Keratinocyte (primary cell): ENCODE data around the gene GTF3C5. TPM values are rescaled to one million over a fixed set of nuclear protein-coding genes. Genes with fewer than 3 reads are reported as not detected.

Experiments used
- DNase-seq: peaks from one replicate; pipeline ENCODE4 v3.0.0-alpha.2; 2011; ENCODE audit warnings: low read depth, missing footprints, low spot score
- FAIRE-seq: peaks from 2 replicates; lab custom pipeline; 2011; peaks lifted over from hg19 to GRCh38; lab: Jason Lieb, UNC
- H2AFZ ChIP-seq: 2 replicates; pipeline ENCODE4 v1.6.0; 2012; ENCODE audit warnings: low read length, control low read depth, inconsistent platforms; ENCODE audit not compliant: control insufficient read depth
- H3K27ac ChIP-seq: 2 replicates; pipeline ENCODE4 v1.5.1; 2011; ENCODE audit warnings: low read length; ENCODE audit not compliant: control insufficient read depth, insufficient read depth
- H3K27me3 ChIP-seq: 3 replicates; pipeline ENCODE4 v1.6.0; 2011; ENCODE audit warnings: low read length; ENCODE audit not compliant: control insufficient read depth, insufficient read depth; ENCODE audit errors: extremely low read depth
- H3K36me3 ChIP-seq, 2 experiments: 2 replicates in 1 of 2; 3 replicates in 1 of 2; pipeline ENCODE4 v1.5.1; 2011; ENCODE audit warnings: low read length in 2 of 2, mild to moderate bottlenecking in 1 of 2; ENCODE audit not compliant: control insufficient read depth in 2 of 2, insufficient read depth in 2 of 2; ENCODE audit errors: extremely low read depth in 1 of 2
- H3K4me1 ChIP-seq: 3 replicates; pipeline ENCODE4 v1.5.1; 2011; ENCODE audit warnings: low read length; ENCODE audit not compliant: control insufficient read depth, insufficient read depth; ENCODE audit errors: extremely low read depth
- H3K4me2 ChIP-seq: 3 replicates; pipeline ENCODE4 v1.6.0; 2011; ENCODE audit warnings: low read depth, low read length; ENCODE audit not compliant: control insufficient read depth, insufficient read depth; ENCODE audit errors: extremely low read depth
- H3K4me3 ChIP-seq, 3 experiments: fragments of 200-600 bp in 1 of 3; sonication (generic) in 1 of 3; 2 replicates in 2 of 3; 3 replicates in 1 of 3; pipeline ENCODE4 v1.5.1; 2011 to 2016; ENCODE audit warnings: low read length in 3 of 3, mild to moderate bottlenecking in 3 of 3, control low read depth in 2 of 3, inconsistent platforms in 1 of 3, low read depth in 1 of 3, mixed read lengths in 1 of 3, mixed run types in 1 of 3, moderate library complexity in 1 of 3; ENCODE audit not compliant: control insufficient read depth in 2 of 3, insufficient read depth in 2 of 3; ENCODE audit errors: extremely low read depth in 1 of 3
- H3K79me2 ChIP-seq: 2 replicates; pipeline ENCODE4 v1.6.0; 2012; ENCODE audit warnings: low read length; ENCODE audit not compliant: control insufficient read depth, insufficient read depth
- H3K9ac ChIP-seq: 3 replicates; pipeline ENCODE4 v1.6.0; 2011; ENCODE audit warnings: low read length; ENCODE audit not compliant: control insufficient read depth, insufficient read depth; ENCODE audit errors: extremely low read depth
- H3K9me1 ChIP-seq: 3 replicates; pipeline ENCODE4 v1.6.0; 2011; ENCODE audit warnings: low read length; ENCODE audit not compliant: control insufficient read depth, insufficient read depth; ENCODE audit errors: extremely low read depth
- H3K9me3 ChIP-seq: 2 replicates; pipeline ENCODE4 v1.5.1; 2012; ENCODE audit warnings: low read depth, low read length; ENCODE audit not compliant: control insufficient read depth
- H4K20me1 ChIP-seq: 3 replicates; pipeline ENCODE4 v1.6.0; 2011; ENCODE audit warnings: low read length; ENCODE audit not compliant: control insufficient read depth, insufficient read depth; ENCODE audit errors: extremely low read depth
- EZH2 ChIP-seq: IDR thresholded peaks from one replicate; pipeline ENCODE4 v1.6.1; 2012; ENCODE audit warnings: inconsistent platforms, mild to moderate bottlenecking, low read length, moderate library complexity
- dilution Hi-C: fragments of 300-500 bp; cut with MboI; formaldehyde crosslinking; loops from one replicate; pipeline ENCODE4 v1.7.0; 2020; ENCODE audit warnings: low sequenced_read_pairs; ENCODE audit not compliant: extremely low pct_ligation_motif_present
- polyA plus RNA-seq, 5 experiments: library from polyadenylated mRNA; depleted of rRNA in 3 of 5; stranded (reverse) in 3 of 5; stranded (forward) in 1 of 5; unstranded in 1 of 5; fragments of >200 nt; gene quantifications; 1 replicate in 1 of 5; 2 replicates in 3 of 5; 3 replicates in 1 of 5; pipeline versions ENCODE4 v1.2.1 to v1.2.3, GENCODE V29; 2011 to 2012; ENCODE audit warnings: missing spikeins in 2 of 5, low read depth in 1 of 5, low replicate concordance in 1 of 5
- TF ChIP-seq, protein P1 (sequence below), 3 experiments: IDR thresholded peaks in 1 of 3; conservative IDR thresholded peaks in 1 of 3; optimal IDR thresholded peaks in 1 of 3; 2 replicates in 2 of 3; 3 replicates in 1 of 3; pipeline versions ENCODE3 to v1.5.1; 2011; ENCODE audit warnings: low read length in 3 of 3, mild to moderate bottlenecking in 3 of 3, moderate library complexity in 2 of 3, control low read depth in 1 of 3, inconsistent platforms in 1 of 3; ENCODE audit not compliant: insufficient read depth in 2 of 3; ENCODE audit errors: extremely low read depth in 1 of 3

GTF3C5 gene
- polyA plus RNA-seq, 1 donor (not counting 4 experiments of a cell fraction or from before 2014, with no cell fraction given), result 37.2 TPM

DNA sequence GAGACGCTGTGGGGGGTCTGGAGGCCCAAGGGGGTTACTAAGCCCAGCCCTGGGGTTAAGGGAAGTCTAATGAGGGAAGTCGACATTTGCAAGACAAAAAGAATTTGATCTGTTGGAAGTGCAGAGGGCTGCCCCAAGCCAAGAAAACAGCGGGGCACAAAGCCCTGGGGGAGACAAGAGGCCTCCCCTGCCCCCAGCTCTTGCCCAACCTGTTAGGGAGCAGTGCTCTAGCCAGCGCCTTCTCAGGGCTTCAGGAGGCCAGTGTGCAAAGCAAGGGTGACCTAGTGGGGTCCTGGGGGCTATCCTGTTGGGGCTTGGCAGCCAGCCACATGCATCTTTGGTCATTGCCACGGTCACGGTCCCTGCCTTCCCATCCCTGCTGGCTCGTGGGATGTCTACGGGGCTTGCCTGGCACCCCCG, 27.1 kb upstream of the GTF3C5 start:
- Histone ChIP-seq H4K20me1 (no peaks in the 10 kb centered on the region), H3K9me1 (no peaks in the 10 kb centered on the region), H3K4me1 (peaks cover 11% of the 10 kb centered on the region), H3K79me2 (no peaks in the 10 kb centered on the region), H3K27me3 (peaks cover 24% of the 10 kb centered on the region), H3K4me2 (no peak overlapping the region), H3K4me3 (no peak overlapping the region), H3K36me3 (no peaks in the 10 kb centered on the region), H3K27ac (no peak overlapping the region), H2AFZ (no peak overlapping the region), H3K9me3 (no peaks in the 10 kb centered on the region), H3K9ac (no peak overlapping the region)
- TF ChIP-seq EZH2, result no peak
- TF ChIP-seq, protein P1, sequence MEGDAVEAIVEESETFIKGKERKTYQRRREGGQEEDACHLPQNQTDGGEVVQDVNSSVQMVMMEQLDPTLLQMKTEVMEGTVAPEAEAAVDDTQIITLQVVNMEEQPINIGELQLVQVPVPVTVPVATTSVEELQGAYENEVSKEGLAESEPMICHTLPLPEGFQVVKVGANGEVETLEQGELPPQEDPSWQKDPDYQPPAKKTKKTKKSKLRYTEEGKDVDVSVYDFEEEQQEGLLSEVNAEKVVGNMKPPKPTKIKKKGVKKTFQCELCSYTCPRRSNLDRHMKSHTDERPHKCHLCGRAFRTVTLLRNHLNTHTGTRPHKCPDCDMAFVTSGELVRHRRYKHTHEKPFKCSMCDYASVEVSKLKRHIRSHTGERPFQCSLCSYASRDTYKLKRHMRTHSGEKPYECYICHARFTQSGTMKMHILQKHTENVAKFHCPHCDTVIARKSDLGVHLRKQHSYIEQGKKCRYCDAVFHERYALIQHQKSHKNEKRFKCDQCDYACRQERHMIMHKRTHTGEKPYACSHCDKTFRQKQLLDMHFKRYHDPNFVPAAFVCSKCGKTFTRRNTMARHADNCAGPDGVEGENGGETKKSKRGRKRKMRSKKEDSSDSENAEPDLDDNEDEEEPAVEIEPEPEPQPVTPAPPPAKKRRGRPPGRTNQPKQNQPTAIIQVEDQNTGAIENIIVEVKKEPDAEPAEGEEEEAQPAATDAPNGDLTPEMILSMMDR (optimal IDR thresholded peaks at IDR 0.05 in 1 of 3, IDR thresholded peaks at IDR 0.05 in 1 of 3, conservative IDR thresholded peaks at IDR 0.05 in 1 of 3; ENCODE audit: extremely low read depth in 1 of 3, insufficient read depth in 2 of 3, low read length in 3 of 3), result no peak
- dilution Hi-C loops, result no loop called here
- FAIRE-seq (no peak), DNase-seq (no peak)

DNA sequence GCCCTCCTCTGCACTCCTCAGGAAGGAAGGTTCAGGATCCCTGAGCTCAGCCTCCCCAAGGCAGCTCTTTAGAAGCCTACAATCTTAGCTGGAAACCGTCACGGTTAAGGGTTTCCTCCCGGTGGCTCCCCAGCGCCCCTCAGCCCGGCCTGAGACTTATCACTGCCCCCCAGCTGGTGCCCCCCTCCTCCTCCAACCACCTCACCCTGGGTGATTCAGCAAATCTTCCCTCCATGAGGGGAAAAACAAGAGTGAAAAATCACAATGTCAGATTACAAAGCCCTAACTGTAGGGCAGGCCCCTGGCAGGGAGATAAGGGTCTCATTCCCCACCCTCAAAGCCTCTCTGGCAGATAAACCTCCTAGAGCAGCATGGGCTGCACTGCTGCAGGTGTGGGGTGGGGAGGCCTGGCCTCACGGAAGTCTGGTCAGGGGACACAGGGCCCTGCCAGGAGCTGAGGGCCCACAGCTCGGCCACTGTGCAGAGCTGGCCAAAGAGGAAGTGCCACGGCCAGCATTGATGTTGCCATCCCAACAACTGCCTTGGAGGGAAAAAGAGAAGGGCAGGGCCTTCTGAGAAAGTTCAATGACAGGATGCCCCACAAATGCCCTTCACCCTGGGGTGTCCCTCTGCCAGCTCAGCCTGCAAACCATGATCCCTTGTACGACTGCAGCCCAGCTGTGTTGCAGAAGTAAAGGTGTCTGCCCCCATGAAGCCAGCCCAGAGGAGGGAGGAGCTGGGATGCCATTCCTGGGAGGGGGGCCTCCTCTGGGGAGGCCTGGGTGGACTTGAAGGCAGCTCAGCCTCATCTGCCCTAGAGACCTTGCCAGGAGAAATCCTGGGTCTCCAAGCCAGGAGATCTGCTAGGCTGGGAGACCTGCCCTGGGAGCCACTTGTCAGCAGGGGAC, 26.5 kb upstream of the GTF3C5 start:
- dilution Hi-C loops, result no loop called here
- Histone ChIP-seq H3K9me1 (no peaks in the 10 kb centered on the region), H2AFZ (no peak overlapping the region), H3K9ac (no peak overlapping the region), H3K79me2 (no peaks in the 10 kb centered on the region), H4K20me1 (no peaks in the 10 kb centered on the region), H3K4me2 (no peak overlapping the region), H3K36me3 (no peaks in the 10 kb centered on the region), H3K9me3 (no peaks in the 10 kb centered on the region), H3K4me3 (no peak overlapping the region), H3K4me1 (peaks cover 11% of the 10 kb centered on the region), H3K27ac (no peak overlapping the region), H3K27me3 (peaks cover 18% of the 10 kb centered on the region)
- DNase-seq (no peak), FAIRE-seq (no peak)
- TF ChIP-seq, protein P1 (optimal IDR thresholded peaks at IDR 0.05 in 1 of 3, IDR thresholded peaks at IDR 0.05 in 1 of 3, conservative IDR thresholded peaks at IDR 0.05 in 1 of 3; ENCODE audit: extremely low read depth in 1 of 3, insufficient read depth in 2 of 3, low read length in 3 of 3), result no peak
